ENCODE data around the gene EEA1.

Gene EEA1

DNA sequence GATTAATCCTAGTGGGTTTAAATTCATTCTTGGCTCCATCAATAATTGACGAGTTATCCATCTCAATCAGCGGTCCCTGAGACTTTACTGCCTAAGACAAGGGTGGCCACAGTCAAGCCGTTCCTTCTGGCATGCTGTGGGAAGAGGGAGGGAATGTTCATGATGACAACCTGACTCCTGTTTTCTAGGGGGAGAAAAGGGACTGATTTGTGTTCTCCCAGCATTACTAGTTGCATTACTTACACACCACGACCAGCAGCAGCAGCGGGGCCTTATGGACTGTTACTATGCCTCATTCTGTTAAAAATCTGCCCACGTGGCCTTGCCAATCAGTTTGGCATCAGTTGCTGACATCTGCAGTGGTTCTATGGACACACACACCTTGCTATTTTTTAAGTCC is 196.4 kb downstream of the EEA1 start:
- H3K4me3 ChIP-seq (ENCODE audit: low read depth, low read length): no peak overlapping the region

GRCh38 chr12:92732216-92732615 is 196.9 kb downstream of the EEA1 start:
- H3K27me3 ChIP-seq (ENCODE audit: control insufficient read depth, insufficient read depth, low read length): no peaks in the 10 kb centered on the region
- no peak overlapping the region for H3K9ac ChIP-seq (ENCODE audit: low read depth, low read length)
- no peaks in the 10 kb centered on the region for H3K36me3 ChIP-seq (ENCODE audit: control insufficient read depth, insufficient read depth, low read length)
- H3K4me1 ChIP-seq (ENCODE audit: control insufficient read depth, insufficient read depth, low read length): peaks cover 3% of the 10 kb centered on the region; the same call in 1 of the 2 replicates
- no peak overlapping the region for H3K27ac ChIP-seq (ENCODE audit: low read depth, low read length)
- no peak overlapping the region for H3K4me3 ChIP-seq (ENCODE audit: low read depth, low read length)
- no peaks in the 10 kb centered on the region for H3K9me3 ChIP-seq (ENCODE audit: control insufficient read depth, insufficient read depth, low read length)

More for the DNA sequence above, 196.4 kb downstream of the EEA1 start:
- H3K9ac ChIP-seq (ENCODE audit: low read depth, low read length): no peak overlapping the region
- H3K27ac ChIP-seq (ENCODE audit: low read depth, low read length): no peak overlapping the region
- H3K4me1 ChIP-seq (ENCODE audit: control insufficient read depth, insufficient read depth, low read length): peaks cover 3% of the 10 kb centered on the region; the same call in 1 of the 2 replicates
- no peaks in the 10 kb centered on the region for H3K36me3 ChIP-seq (ENCODE audit: control insufficient read depth, insufficient read depth, low read length)
- H3K9me3 ChIP-seq (ENCODE audit: control insufficient read depth, insufficient read depth, low read length): no peaks in the 10 kb centered on the region
- H3K27me3 ChIP-seq (ENCODE audit: control insufficient read depth, insufficient read depth, low read length): no peaks in the 10 kb centered on the region

DNA sequence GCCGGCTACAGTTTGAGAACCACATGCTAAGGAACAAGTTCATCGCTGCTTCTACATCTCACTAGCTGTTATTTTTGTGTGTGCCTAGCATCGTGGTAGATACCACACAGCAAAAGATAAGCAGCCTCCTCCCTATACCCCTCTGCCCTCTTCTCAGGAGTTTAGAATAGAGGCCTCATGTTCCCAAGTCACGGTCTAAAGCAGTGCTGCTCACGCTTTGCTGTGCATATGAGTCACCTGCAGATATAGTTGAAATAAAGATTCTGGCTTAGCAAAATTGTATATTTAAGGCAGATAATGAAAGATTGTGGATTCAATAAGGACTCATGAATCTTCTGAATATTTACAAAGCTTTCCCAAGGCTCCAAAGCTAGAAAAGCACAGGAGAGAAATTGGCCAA is 198.3 kb downstream of the EEA1 start:
- Histone ChIP-seq H3K27ac (ENCODE audit: low read depth, low read length) (no peak overlapping the region), H3K27me3 (ENCODE audit: control insufficient read depth, insufficient read depth, low read length) (no peaks in the 10 kb centered on the region), H3K9me3 (ENCODE audit: control insufficient read depth, insufficient read depth, low read length) (no peaks in the 10 kb centered on the region), H3K9ac (ENCODE audit: low read depth, low read length) (no peak overlapping the region), H3K4me3 (ENCODE audit: low read depth, low read length) (no peak overlapping the region), H3K4me1 (ENCODE audit: control insufficient read depth, insufficient read depth, low read length) (peaks cover 3% of the 10 kb centered on the region; the same call in 1 of the 2 replicates), H3K36me3 (ENCODE audit: control insufficient read depth, insufficient read depth, low read length) (no peaks in the 10 kb centered on the region)

DNA sequence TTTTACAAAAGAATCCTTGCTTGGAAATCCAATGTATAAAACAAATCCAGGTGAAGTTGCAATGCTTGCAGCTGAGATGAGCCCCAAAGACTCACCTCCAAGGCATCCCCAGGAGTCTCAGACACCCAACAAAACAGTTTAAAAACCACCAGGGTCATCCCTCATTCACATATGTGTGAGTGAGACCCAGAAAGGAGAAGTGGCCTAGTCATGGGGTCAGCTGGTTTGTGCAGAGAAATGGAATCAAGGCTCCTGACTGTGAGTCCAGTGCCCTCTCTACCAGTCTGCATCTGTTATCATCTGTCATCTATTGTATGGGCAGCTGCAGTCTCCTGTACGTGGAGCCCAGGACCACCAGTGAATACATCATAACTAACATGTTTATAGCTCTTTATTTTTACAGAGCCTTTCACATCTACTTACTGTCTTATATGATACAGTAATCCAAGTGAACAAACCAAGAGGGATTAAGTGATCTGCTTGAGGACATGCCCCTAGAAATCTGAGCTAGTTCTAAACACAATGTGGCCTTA is 199.3 kb downstream of the EEA1 start:
- H3K9ac ChIP-seq (ENCODE audit: low read depth, low read length): no peak overlapping the region
- no peak overlapping the region for H3K27ac ChIP-seq (ENCODE audit: low read depth, low read length)
- no peaks in the 10 kb centered on the region for H3K9me3 ChIP-seq (ENCODE audit: control insufficient read depth, insufficient read depth, low read length)
- no peaks in the 10 kb centered on the region for H3K4me1 ChIP-seq (ENCODE audit: control insufficient read depth, insufficient read depth, low read length)
- H3K27me3 ChIP-seq (ENCODE audit: control insufficient read depth, insufficient read depth, low read length): no peaks in the 10 kb centered on the region
- H3K36me3 ChIP-seq (ENCODE audit: control insufficient read depth, insufficient read depth, low read length): no peaks in the 10 kb centered on the region
- no peak overlapping the region for H3K4me3 ChIP-seq (ENCODE audit: low read depth, low read length)

DNA sequence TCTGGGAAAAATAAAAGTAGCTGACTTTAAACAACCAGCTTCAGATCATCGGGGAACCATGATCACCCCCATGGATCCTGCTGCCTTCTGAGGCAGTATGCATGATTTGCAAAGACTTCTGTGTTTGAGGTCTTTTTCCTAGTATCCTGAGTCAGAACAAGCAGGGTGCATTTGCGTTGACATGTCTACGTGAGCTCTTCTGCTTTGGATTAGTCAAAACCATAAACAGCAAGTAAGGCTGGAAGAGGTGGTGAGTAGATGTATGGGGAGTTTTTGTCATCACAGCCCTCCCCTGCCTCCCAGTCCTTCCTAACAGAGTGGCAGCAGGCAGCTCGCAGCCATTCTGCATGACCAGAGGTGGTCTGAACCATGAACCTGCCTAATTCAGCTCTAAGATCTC is 202.2 kb downstream of the EEA1 start:
- no peak overlapping the region for H3K9ac ChIP-seq (ENCODE audit: low read depth, low read length)
- H3K4me3 ChIP-seq (ENCODE audit: low read depth, low read length): no peak overlapping the region
- H3K9me3 ChIP-seq (ENCODE audit: control insufficient read depth, insufficient read depth, low read length): no peaks in the 10 kb centered on the region
- no peaks in the 10 kb centered on the region for H3K4me1 ChIP-seq (ENCODE audit: control insufficient read depth, insufficient read depth, low read length)
- no peaks in the 10 kb centered on the region for H3K36me3 ChIP-seq (ENCODE audit: control insufficient read depth, insufficient read depth, low read length)
- no peak overlapping the region for H3K27ac ChIP-seq (ENCODE audit: low read depth, low read length)
- H3K27me3 ChIP-seq (ENCODE audit: control insufficient read depth, insufficient read depth, low read length): no peaks in the 10 kb centered on the region

GRCh38 chr12:92722897-92723296 is 206.2 kb downstream of the EEA1 start:
- no peaks in the 10 kb centered on the region for H3K4me1 ChIP-seq (ENCODE audit: control insufficient read depth, insufficient read depth, low read length)
- H3K9ac ChIP-seq (ENCODE audit: low read depth, low read length): no peak overlapping the region
- no peaks in the 10 kb centered on the region for H3K9me3 ChIP-seq (ENCODE audit: control insufficient read depth, insufficient read depth, low read length)
- no peak overlapping the region for H3K4me3 ChIP-seq (ENCODE audit: low read depth, low read length)
- H3K36me3 ChIP-seq (ENCODE audit: control insufficient read depth, insufficient read depth, low read length): no peaks in the 10 kb centered on the region
- H3K27me3 ChIP-seq (ENCODE audit: control insufficient read depth, insufficient read depth, low read length): no peaks in the 10 kb centered on the region
- no peak overlapping the region for H3K27ac ChIP-seq (ENCODE audit: low read depth, low read length)

DNA sequence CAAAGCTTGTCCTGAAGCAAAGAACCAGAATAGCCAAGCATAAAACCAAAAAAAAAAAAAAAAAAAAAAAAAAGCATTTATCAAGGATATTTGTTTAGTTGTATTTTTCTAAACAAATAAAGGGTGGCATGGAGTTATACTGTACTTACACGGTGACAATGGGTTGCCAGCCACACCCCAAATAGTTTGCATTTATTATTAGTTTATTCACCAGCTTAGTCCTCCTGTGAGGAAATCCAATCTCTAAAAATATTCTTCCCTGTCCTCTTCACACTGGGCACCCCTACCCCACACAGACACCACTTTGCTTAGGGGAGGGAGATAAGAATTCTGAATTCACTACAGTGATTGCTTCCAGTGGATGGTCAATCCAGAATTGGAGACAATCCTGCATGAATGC is 207.4 kb downstream of the EEA1 start:
- no peaks in the 10 kb centered on the region for H3K36me3 ChIP-seq (ENCODE audit: control insufficient read depth, insufficient read depth, low read length)
- H3K27me3 ChIP-seq (ENCODE audit: control insufficient read depth, insufficient read depth, low read length): no peaks in the 10 kb centered on the region
- no peaks in the 10 kb centered on the region for H3K9me3 ChIP-seq (ENCODE audit: control insufficient read depth, insufficient read depth, low read length)
- peaks cover 5% of the 10 kb centered on the region for H3K4me1 ChIP-seq (ENCODE audit: control insufficient read depth, insufficient read depth, low read length)
- no peak overlapping the region for H3K4me3 ChIP-seq (ENCODE audit: low read depth, low read length)
- H3K27ac ChIP-seq (ENCODE audit: low read depth, low read length): no peak overlapping the region
- H3K9ac ChIP-seq (ENCODE audit: low read depth, low read length): no peak overlapping the region

DNA sequence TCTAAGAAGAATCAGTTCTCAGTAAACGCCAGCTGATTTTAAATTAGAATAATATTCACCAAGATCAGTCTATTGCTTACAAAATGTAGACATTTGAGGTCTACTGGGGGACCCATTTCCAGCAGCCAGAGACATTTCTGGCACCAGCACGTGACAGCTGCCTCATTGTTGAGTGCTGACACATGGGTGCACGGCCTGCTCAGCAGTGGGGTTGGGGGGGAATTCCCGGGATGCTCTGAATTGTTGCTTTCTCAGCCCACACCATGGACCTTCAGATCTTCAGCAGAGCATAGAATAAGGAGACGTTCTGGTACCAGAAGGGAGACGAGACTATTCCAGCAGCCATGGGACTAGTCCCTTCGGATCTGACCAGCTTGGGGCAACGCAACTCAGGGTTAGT is 208.0 kb downstream of the EEA1 start:
- H3K27me3 ChIP-seq (ENCODE audit: control insufficient read depth, insufficient read depth, low read length): no peaks in the 10 kb centered on the region
- no peaks in the 10 kb centered on the region for H3K9me3 ChIP-seq (ENCODE audit: control insufficient read depth, insufficient read depth, low read length)
- H3K27ac ChIP-seq (ENCODE audit: low read depth, low read length): no peak overlapping the region
- no peak overlapping the region for H3K4me3 ChIP-seq (ENCODE audit: low read depth, low read length)
- no peak overlapping the region for H3K9ac ChIP-seq (ENCODE audit: low read depth, low read length)
- peaks cover 7% of the 10 kb centered on the region for H3K4me1 ChIP-seq (ENCODE audit: control insufficient read depth, insufficient read depth, low read length)
- H3K36me3 ChIP-seq (ENCODE audit: control insufficient read depth, insufficient read depth, low read length): no peaks in the 10 kb centered on the region

Data from HUES48 (cell line).